DMS79 treated with DMSO at 0.1 percent for 48 hours (cell line): ENCODE results near the gene DNAL4.

Experiments used
- DNase-seq: peaks from one replicate; lab custom pipeline; 2025; lab: John Stamatoyannopoulos, UW

DNAL4 gene

DNA sequence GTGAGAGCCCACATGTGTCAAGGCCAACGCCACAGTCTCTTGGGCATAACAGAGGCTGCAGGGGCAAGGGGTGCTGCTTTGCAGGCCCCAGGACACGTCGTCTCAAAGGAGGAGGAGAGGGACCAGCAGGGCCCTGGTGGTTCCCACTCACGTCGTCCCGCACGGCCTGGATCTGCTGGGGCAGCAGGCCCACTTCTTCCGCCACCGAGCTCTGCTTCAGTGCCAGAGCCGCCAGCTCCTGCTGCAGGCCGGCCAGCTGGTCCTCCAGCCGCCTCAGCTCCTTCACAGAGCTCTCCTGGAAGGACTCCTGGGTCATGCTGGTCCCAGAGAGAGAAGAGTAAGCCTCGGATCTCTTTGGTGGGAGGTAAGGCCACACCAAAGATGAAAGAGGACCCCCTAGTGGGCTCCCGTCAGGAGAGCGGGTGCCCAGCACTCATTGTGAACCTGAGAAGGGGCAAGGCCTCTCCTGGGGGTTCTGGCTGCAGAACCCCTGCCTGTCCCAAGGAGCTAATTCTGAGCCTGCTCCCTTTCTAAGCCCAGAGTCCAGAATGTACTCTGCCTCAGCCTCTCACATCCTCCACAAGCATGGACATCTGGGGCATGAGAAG lies 53.7 kb downstream of the DNAL4 start:
- DNase-seq: no peak

GRCh38 chr22:38739300-38740055 lies 54.5 kb downstream of the DNAL4 start:
- no peak for DNase-seq

GRCh38 chr22:38738475-38739070 lies 55.4 kb downstream of the DNAL4 start:
- no peak for DNase-seq

DNA sequence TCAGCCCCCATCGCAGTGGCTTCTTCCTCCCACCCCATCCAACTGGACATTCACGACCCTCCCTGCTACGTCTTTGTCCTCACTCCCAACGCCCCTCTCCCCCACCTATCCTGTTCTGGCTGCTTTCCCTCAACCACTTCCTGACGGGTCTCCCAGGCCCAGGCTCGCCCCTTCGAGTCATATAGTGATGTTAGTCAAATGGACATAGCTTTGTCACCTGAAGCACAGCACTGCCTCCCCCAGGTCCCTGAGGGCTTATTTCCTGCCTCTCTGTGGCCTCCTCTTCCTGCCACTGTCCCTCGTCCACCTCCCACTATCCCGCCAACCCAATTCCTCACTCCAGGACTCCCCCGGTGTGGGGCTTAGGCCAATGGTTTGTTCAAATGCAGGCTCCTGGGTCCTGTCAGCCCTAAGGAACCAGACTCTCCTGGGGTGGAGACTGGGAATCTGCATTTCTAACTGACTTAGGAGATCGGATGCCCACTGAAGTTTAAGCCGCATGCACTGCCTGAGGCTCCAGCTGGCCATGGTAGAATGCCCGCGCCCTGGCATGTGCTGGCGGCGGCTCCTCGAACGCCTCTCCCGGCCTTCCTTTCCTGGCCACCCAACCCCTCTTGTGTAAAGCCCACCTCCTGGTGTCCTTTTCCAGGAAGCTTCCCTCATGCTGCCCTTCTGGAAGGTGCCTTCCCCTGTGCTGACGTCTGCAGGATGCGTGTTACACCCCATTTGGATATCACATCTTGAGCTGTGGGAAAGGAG lies 56.5 kb downstream of the DNAL4 start:
- no peak for DNase-seq

DNA sequence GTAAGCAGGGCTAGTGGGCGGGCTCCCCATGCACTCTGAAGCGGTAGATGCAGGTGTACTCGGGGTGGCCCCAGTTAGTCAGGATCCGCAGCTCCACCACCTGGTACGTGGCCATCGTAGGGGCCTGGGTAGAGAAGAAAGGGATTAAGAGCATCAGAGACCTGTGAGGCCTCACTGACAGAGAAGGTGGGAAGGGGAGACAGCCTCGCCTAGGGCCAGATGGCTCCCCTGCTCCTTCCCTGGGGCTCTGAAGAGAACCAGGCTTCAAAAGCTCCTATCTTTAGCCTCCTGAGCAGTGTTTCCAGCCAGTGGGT lies 57.7 kb downstream of the DNAL4 start:
- DNase-seq: no peak

- DNase-seq: no peak
Measured at GRCh38 chr22:38735465-38736256, 58.3 kb downstream of the DNAL4 start.

- DNase-seq: no peak
Measured at GRCh38 chr22:38735126-38735464, 58.8 kb downstream of the DNAL4 start.

GRCh38 chr22:38734421-38735100 lies 59.4 kb downstream of the DNAL4 start:
- no peak for DNase-seq

DNA sequence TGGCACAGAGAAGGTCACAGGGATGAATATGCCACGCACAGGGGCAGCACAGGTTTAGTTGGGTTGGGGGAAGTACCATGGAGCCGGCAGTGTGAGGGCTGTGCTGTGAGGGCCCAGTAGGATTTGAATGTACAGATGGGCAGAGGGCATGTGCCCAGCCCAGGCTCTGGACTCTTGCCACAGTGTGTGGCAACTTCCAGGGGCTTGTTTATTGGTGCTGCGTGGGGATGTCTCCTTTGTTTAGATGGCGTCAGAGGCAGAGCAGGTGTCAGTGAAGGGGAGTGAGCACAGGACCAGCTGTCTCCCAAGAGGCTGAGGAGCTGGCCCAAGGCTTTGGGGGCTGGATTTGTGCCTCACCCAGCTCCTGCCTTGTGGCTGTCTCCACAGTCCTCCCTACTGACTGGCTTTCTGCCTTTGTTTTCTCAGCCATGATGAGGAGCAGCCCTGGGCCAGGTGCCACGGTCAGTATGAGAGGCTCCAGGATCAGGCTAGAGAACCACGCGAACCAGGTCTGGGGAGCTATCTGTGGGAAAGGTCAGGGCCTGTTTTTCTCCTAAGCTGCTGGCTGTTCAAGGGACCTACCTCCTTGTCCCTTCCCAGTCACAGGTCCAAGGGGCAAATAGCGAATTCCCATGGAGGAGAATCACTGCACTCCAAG lies 60.1 kb downstream of the DNAL4 start:
- DNase-seq: no peak

GRCh38 chr22:38733329-38733723 lies 60.6 kb downstream of the DNAL4 start:
- no peak for DNase-seq

DNA sequence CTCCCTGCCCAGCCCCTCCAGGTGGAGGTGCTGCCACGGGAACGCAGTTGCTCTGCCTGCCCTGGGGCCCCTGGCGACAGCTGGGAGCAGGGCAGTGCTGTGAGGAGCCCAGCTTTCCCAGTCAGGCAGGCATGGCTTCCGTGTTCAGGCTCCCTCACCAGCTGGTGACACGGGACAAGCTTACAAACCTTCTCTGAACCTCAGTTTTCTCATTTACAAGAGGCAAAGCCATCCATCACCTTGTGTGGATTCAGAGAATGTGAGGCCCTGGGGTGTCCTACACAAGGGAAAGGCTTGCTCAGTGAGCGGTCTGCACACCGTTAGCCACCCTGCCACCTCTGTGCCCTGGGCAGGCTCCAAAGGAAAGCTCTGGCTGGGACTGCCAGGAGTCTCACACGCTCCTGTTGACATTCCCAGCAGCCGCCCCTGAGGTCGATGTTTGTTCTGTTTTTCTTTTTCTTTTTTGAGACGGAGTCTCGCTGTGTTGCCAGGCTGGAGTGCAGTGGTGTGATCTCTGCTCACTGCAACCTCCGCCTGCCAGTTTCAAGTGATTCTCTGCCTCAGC lies 61.6 kb downstream of the DNAL4 start:
- no peak for DNase-seq

DNA sequence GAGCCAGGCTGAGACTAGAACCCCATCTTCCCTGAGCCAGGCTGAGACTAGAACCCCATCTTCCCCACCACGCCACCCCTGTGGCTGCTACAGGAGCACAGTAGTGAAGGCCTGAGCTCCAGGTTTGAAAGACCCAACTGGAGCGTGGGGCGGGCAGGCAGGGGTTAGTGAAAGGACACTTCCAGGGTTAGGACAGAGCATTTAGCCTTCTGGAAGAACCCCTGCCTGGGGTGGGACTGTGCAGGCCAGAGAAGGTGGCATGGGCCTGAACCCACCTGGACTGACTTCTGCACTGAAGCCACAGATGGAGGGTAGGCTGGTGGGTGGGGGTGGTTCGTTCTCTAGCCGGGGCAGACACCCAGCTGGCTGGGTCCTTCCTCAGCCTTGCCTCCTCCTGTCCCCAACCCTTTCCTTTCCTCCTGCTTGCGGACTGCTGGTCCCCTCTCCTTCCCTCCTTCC lies 62.2 kb downstream of the DNAL4 start:
- DNase-seq: no peak

DNA sequence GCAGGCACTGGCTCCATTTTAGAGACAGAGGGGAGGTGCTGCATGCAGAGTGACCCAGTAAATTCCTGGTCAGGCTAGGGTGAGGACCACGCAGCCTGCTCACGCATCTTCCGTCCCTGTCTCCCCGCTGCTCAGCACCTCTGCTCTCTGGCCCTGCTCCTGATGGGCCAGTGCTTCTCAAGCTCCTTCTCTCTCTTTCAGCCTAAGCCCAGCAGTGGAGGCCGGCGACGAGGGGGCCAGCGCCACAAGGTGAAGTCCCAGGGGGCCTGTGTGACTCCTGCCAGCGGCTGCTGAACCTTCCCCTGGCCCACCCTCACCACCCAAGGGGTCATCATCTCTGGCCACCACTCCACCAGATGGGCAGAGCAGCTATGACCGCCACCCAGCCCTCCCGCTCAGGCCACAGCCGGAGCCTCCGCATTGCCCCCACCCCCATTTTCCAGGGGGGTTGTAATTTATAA lies 63.5 kb downstream of the DNAL4 start:
- DNase-seq: no peak

DNA sequence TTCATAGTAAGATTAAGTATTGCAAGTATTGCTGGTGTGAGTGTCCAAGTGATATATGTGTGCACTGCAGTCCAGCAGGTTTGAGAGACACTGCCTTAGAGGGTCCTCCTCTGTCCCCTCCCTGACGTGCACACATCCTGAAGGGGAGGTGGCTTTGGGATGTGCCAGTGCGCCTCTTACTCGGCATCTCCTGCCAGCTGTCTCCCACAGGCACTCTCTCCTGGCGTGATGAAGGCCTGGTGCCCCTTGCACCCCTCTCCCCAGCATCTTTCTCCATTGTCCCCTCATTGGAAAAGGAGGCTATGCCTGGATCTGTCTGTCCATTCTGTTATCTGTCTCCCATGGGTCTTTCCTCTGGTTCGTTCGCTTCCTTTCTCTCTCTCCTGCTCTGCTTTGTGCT lies 64.0 kb downstream of the DNAL4 start:
- no peak for DNase-seq

GRCh38 chr22:38728871-38729796 lies 64.8 kb downstream of the DNAL4 start:
- DNase-seq: no peak
